Activated B cell treated with CpG ODN at 0.5 μM for 24 hours (primary cell): Measurements from ENCODE around the gene TRPV6. TPM values are rescaled to one million over a fixed set of nuclear protein-coding genes. Genes with fewer than 3 reads are reported as not detected.

Experiments
- ATAC-seq: fragments of 200-7000 bp; cut with Tn5 transposase; one replicate; pipeline ENCODE4 v1.10.0; 2021; ENCODE audit warnings: low read depth, mild to moderate bottlenecking, moderate library complexity
- CTCF ChIA-PET: fragments of 350-600 bp; sonication (Branson Sonifier 250); formaldehyde crosslinking; loops from one replicate; lab custom pipeline; 2021; ENCODE audit warnings: antibody characterized with exemption; lab: Charles Lee
- POLR2A ChIA-PET: fragments of 350-600 bp; sonication (Branson Sonifier 250); formaldehyde crosslinking; loops from one replicate; lab custom pipeline; 2021; ENCODE audit warnings: antibody characterized with exemption; lab: Charles Lee
- DNase-seq: peaks from one replicate; pipeline ENCODE4 v3.0.0; 2022
- H3K27ac Mint-ChIP-seq: one replicate; pipeline ENCODE4 v1.8.0; 2020; ENCODE audit warnings: mixed read lengths
- H3K27me3 Mint-ChIP-seq: one replicate; pipeline ENCODE4 v1.8.0; 2021; ENCODE audit warnings: mixed read lengths
- H3K36me3 Mint-ChIP-seq: one replicate; pipeline ENCODE4 v1.8.0; 2021; ENCODE audit warnings: low read depth, mixed read lengths
- H3K4me1 Mint-ChIP-seq: one replicate; pipeline ENCODE4 v1.8.0; 2021; ENCODE audit warnings: mixed read lengths
- H3K4me3 Mint-ChIP-seq: one replicate; pipeline ENCODE4 v1.8.0; 2020; ENCODE audit warnings: mild to moderate bottlenecking, mixed read lengths
- H3K9me3 Mint-ChIP-seq: one replicate; pipeline ENCODE4 v1.8.0; 2020; ENCODE audit warnings: mixed read lengths
- intact Hi-C: fragments of 100-400 bp; cut with micrococcal nuclease; formaldehyde crosslinking; loops from one replicate; pipeline ENCODE4 v1.15.1; 2024
- total RNA-seq: library from RNA; stranded (reverse); gene quantifications from 2 replicates; pipeline ENCODE4 v1.2.3, GENCODE V29; 2022
- TF ChIP-seq, protein P1 (sequence below): fragments of 200-600 bp; IDR thresholded peaks from one replicate; pipeline ENCODE4 v1.8.0; 2022; ENCODE audit warnings: antibody characterized with exemption, mild to moderate bottlenecking

The TRPV6 gene
- total RNA-seq, 1 donor from 2014 or later = not detected

DNA sequence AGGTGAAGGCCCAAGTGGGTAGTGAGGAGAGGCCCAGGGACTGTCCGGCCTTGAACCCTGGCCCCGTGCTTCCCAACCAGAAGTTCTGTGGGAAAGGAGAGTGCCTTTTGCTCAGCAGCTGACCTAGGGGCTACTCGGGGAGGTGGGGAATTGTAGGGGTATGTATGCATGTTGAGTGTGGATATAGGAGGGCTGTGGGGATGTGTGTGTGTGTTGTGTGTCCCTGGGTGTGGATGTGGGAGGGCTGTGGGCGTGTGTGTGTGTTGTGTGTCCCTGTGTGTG is 18.5 kb downstream of the TRPV6 start:
- POLR2A ChIA-PET = interaction anchor here (0.6 kb wide), 1 partner anchor 83 kb away, joined by 5 read pairs; no protein-coding TSS in a partner anchor

DNA sequence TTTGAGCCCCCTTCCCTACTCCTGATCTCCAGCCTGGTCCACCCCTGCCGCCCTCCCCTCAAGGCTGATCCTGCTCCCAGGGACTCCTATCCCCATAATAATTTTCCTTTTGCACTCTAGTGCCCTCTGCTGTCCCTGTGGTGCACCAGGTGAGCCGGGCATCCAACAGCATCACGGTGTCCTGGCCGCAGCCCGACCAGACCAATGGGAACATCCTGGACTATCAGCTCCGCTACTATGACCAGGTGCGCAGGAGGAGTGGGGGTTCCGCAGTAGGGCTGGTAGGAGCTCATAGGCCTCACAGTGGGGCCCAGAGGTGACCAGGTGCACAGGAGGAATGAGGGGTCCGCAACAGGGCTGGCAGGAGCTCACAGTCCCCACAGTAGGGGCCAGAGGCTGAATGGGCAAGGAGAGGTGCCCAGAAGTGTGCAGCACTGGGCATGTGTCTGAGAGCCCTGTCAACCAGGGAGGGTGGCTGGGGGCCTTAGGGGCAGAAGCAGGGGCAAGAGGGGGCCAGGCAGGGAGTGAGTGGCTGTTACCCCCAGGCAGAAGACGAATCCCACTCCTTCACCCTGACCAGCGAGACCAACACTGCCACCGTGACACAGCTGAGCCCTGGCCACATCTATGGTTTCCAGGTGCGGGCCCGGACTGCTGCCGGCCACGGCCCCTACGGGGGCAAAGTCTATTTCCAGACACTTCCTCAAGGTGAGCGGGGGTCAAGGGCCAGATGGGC is 19.0 kb downstream of the TRPV6 start:
- H3K27ac Mint-ChIP-seq = no peak overlapping the region
- H3K4me1 Mint-ChIP-seq = no peaks in the 10 kb centered on the region
- ChIA-PET CTCF (interaction anchor here (0.6 to 3.2 kb wide), 15 partner anchors 10 to 262 kb away, joined by 3 to 28 read pairs (median 4); partner anchors contain the start of gene EPHB6), POLR2A (interaction anchor here (0.6 to 1.3 kb wide), 3 partner anchors 13 to 82 kb away, joined by 3 to 5 read pairs (median 3); no protein-coding TSS in a partner anchor)
- DNase-seq (no peak), ATAC-seq (peak; percentile 34)
- no peaks in the 10 kb centered on the region for H3K9me3 Mint-ChIP-seq
- intact Hi-C loops = loop anchor here (1.0 kb wide), 2 partner anchors 12 to 234 kb away; no protein-coding TSS in a partner anchor
- TF ChIP-seq, protein P1, sequence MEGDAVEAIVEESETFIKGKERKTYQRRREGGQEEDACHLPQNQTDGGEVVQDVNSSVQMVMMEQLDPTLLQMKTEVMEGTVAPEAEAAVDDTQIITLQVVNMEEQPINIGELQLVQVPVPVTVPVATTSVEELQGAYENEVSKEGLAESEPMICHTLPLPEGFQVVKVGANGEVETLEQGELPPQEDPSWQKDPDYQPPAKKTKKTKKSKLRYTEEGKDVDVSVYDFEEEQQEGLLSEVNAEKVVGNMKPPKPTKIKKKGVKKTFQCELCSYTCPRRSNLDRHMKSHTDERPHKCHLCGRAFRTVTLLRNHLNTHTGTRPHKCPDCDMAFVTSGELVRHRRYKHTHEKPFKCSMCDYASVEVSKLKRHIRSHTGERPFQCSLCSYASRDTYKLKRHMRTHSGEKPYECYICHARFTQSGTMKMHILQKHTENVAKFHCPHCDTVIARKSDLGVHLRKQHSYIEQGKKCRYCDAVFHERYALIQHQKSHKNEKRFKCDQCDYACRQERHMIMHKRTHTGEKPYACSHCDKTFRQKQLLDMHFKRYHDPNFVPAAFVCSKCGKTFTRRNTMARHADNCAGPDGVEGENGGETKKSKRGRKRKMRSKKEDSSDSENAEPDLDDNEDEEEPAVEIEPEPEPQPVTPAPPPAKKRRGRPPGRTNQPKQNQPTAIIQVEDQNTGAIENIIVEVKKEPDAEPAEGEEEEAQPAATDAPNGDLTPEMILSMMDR = no peak
- no peak overlapping the region for H3K4me3 Mint-ChIP-seq
- no peaks in the 10 kb centered on the region for H3K27me3 Mint-ChIP-seq
- peaks cover 66% of the 10 kb centered on the region for H3K36me3 Mint-ChIP-seq

More for the DNA sequence above, 18.5 kb downstream of the TRPV6 start:
- CTCF ChIA-PET = interaction anchor here (1.3 to 3.2 kb wide), 5 partner anchors 13 to 235 kb away, joined by 4 to 28 read pairs (median 11); partner anchors contain the start of gene EPHB6
- Mint-ChIP-seq H3K27me3 (no peaks in the 10 kb centered on the region), H3K36me3 (peaks cover 64% of the 10 kb centered on the region), H3K27ac (no peak overlapping the region), H3K4me3 (no peak overlapping the region), H3K4me1 (no peaks in the 10 kb centered on the region), H3K9me3 (no peaks in the 10 kb centered on the region)
- intact Hi-C loops = no loop called here
- no peak for ATAC-seq
- TF ChIP-seq, protein P1 = no peak
- DNase-seq = no peak

DNA sequence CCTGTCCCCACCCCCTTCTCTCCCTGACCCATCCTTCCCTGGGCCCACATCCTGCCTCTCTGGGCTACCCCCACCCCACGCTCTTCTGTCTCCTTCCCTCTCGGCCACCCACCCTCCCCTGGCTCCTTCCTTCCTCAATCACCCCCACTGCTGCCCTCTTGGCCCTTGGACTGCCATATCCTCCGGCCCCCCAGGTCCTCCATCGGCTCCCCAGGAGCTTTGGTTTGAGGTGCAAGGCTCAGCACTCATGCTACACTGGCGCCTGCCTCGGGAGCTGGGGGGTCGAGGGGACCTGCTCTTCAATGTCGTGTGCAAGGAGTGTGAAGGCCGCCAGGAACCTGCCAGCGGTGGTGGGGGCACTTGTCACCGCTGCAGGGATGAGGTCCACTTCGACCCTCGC is 19.8 kb downstream of the TRPV6 start:
- ATAC-seq (no peak), DNase-seq (no peak)
- Mint-ChIP-seq H3K9me3 (no peaks in the 10 kb centered on the region), H3K36me3 (peaks cover 61% of the 10 kb centered on the region), H3K27ac (no peak overlapping the region), H3K4me3 (no peak overlapping the region), H3K27me3 (no peaks in the 10 kb centered on the region), H3K4me1 (no peaks in the 10 kb centered on the region)
- ChIA-PET CTCF (interaction anchor here (0.6 to 3.2 kb wide), 15 partner anchors 10 to 262 kb away, joined by 3 to 28 read pairs (median 4); partner anchors contain the start of gene EPHB6), POLR2A (interaction anchor here (0.9 to 1.3 kb wide), 2 partner anchors 12 to 58 kb away, joined by 3 read pairs; no protein-coding TSS in a partner anchor)
- TF ChIP-seq, protein P1 = no peak
- intact Hi-C loops = loop anchor here (1.0 kb wide), 2 partner anchors 11 to 233 kb away; no protein-coding TSS in a partner anchor

DNA sequence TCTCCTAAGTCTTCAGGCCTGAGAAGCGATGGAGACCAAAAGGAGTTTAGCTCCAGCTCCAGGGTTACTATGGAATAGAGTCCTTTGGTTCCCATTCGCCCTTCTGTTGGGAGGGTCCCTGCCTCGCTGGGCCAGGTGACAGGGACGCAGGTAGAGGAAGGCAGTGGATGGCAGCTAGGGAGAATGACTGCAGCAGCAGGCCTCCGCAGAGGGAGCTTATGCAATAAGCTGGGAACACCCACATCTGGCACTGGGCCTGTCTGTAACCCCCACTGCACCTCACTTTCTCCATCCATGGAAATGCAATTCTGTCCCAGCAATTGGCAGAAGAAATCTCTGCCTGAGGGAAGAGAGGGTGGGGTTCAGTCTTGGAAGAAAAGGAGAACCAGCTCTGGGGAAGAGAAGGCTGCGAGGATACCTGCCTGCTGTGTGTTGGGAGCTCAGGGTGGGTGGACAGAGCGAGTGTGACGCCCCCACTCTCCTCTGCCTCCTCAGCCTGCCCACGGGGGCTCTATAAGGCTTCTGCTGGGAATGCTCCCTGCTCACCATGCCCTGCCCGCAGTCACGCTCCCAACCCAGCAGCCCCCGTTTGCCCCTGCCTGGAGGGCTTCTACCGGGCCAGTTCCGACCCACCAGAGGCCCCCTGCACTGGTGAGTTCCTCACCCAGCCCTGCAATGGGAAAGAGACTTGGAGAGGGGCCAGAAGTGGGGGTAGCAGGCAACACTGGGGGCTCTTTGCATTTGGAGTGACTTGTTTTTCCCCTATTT is 20.4 kb downstream of the TRPV6 start:
- ChIA-PET POLR2A (no interaction called here), CTCF (interaction anchor here (0.7 to 3.2 kb wide), 7 partner anchors 10 to 233 kb away, joined by 3 to 28 read pairs (median 7); partner anchors contain the start of gene EPHB6)
- ATAC-seq = no peak
- Mint-ChIP-seq H3K4me1 (no peaks in the 10 kb centered on the region), H3K27me3 (no peaks in the 10 kb centered on the region), H3K4me3 (no peak overlapping the region), H3K27ac (no peak overlapping the region), H3K36me3 (peaks cover 57% of the 10 kb centered on the region), H3K9me3 (no peaks in the 10 kb centered on the region)
- TF ChIP-seq, protein P1 = no peak
- DNase-seq = no peak
- intact Hi-C loops = no loop called here
